Endothelial cell of umbilical vein (primary cell): ENCODE results near the gene OXNAD1. TPM values are rescaled to one million over a fixed set of nuclear protein-coding genes. Genes with fewer than 3 reads are reported as not detected.

Experiments used
- BruUV-seq: library from RNA; stranded (reverse); fragments of 400-500 nt; replicated peaks from 2 replicates; lab custom pipeline; 2021; lab: Mats Ljungman, UMichigan
- CTCF ChIA-PET: fragments of 300-600, 350-600 bp; sonication (Branson Sonifier 250); formaldehyde crosslinking; loops from one replicate; lab custom pipeline; 2021; ENCODE audit warnings: antibody characterized with exemption, inconsistent platforms; lab: Charles Lee
- POLR2A ChIA-PET: fragments of 300-600, 350-600 bp; sonication (Branson Sonifier 250); formaldehyde crosslinking; loops from one replicate; lab custom pipeline; 2021; ENCODE audit warnings: antibody characterized with exemption, inconsistent platforms; lab: Charles Lee
- DNase-seq: peaks from one replicate; pipeline ENCODE4 v3.0.0-alpha.2; 2011; ENCODE audit warnings: low read depth, low spot score
- FAIRE-seq: peaks from 2 replicates; lab custom pipeline; 2011; peaks lifted over from hg19 to GRCh38; lab: Jason Lieb, UNC
- H2AFZ ChIP-seq: 2 replicates; pipeline ENCODE4 v1.6.0; 2012; ENCODE audit warnings: low read depth, low read length, control low read depth, inconsistent platforms
- H3K27ac ChIP-seq: 2 replicates; pipeline ENCODE4 v1.5.1; 2011; ENCODE audit warnings: low read depth, mild to moderate bottlenecking, control low read depth, low read length, moderate library complexity; ENCODE audit not compliant: insufficient read depth
- H3K27me3 ChIP-seq, 2 experiments: 2 replicates each; pipeline versions ENCODE4 v1.6.0 to v1.6.1; 2011; ENCODE audit warnings: low read length in 2 of 2, mixed read lengths in 1 of 2; ENCODE audit not compliant: control insufficient read depth in 2 of 2, insufficient read depth in 2 of 2
- H3K36me3 ChIP-seq, 2 experiments: 2 replicates in 1 of 2; 3 replicates in 1 of 2; pipeline ENCODE4 v1.5.1; 2011; ENCODE audit warnings: low read length in 2 of 2, mild to moderate bottlenecking in 1 of 2, moderate library complexity in 1 of 2; ENCODE audit not compliant: control insufficient read depth in 2 of 2, insufficient read depth in 2 of 2; ENCODE audit errors: extremely low read depth in 1 of 2
- H3K4me1 ChIP-seq: 3 replicates; pipeline ENCODE4 v1.5.1; 2011; ENCODE audit warnings: mild to moderate bottlenecking, low read length; ENCODE audit not compliant: control insufficient read depth, insufficient read depth; ENCODE audit errors: extremely low read depth
- H3K4me2 ChIP-seq: 2 replicates; pipeline ENCODE4 v1.6.1; 2011; ENCODE audit warnings: low read length, control low read depth, mixed read lengths; ENCODE audit not compliant: insufficient read depth
- H3K4me3 ChIP-seq, 3 experiments: fragments of 200-600 bp in 1 of 3; sonication (generic), shearing (Covaris generic) in 1 of 3; replicated peaks in 1 of 3; 2 replicates each; pipeline ENCODE4 v1.5.1; 2011 to 2016; ENCODE audit warnings: control low read depth in 3 of 3, low read length in 3 of 3, mild to moderate bottlenecking in 2 of 3, inconsistent platforms in 1 of 3, low read depth in 1 of 3, moderate library complexity in 1 of 3; ENCODE audit not compliant: insufficient read depth in 1 of 3
- H3K79me2 ChIP-seq: 2 replicates; pipeline ENCODE4 v1.6.0; 2012; ENCODE audit warnings: low read length, inconsistent platforms; ENCODE audit not compliant: control insufficient read depth, insufficient read depth
- H3K9ac ChIP-seq: replicated peaks from 2 replicates; pipeline ENCODE3; 2011; ENCODE audit warnings: low read length, control low read depth; ENCODE audit not compliant: insufficient read depth; ENCODE audit errors: extremely low read depth
- H3K9me1 ChIP-seq: replicated peaks from 3 replicates; pipeline ENCODE4 v1.6.0; 2011; ENCODE audit warnings: mild to moderate bottlenecking, low read length; ENCODE audit not compliant: control insufficient read depth, insufficient read depth; ENCODE audit errors: extremely low read depth
- H3K9me3 ChIP-seq: replicated peaks from 2 replicates; pipeline ENCODE4 v1.5.1; 2012; ENCODE audit warnings: low read length, inconsistent platforms; ENCODE audit not compliant: control insufficient read depth, insufficient read depth
- H4K20me1 ChIP-seq: replicated peaks from 2 replicates; pipeline ENCODE3; 2011; ENCODE audit warnings: mild to moderate bottlenecking, low read length; ENCODE audit not compliant: control insufficient read depth, insufficient read depth; ENCODE audit errors: extremely low read depth
- EZH2 ChIP-seq: IDR thresholded peaks from 2 replicates; pipeline ENCODE4 v1.6.1; 2012; ENCODE audit warnings: borderline replicate concordance, low read depth, mild to moderate bottlenecking, moderate library complexity, low read length, inconsistent platforms; ENCODE audit not compliant: severe bottlenecking
- FOS ChIP-seq: IDR thresholded peaks from 2 replicates; pipeline ENCODE4 v1.6.1; 2011; ENCODE audit warnings: mild to moderate bottlenecking, low read length, moderate library complexity, borderline replicate concordance; ENCODE audit not compliant: insufficient read depth
- GATA2 ChIP-seq: IDR thresholded peaks from 2 replicates; pipeline ENCODE4 v1.7.0; 2011; ENCODE audit warnings: low read depth, mild to moderate bottlenecking, moderate library complexity, mixed read lengths, low read length; ENCODE audit not compliant: insufficient read length, insufficient read depth
- JUN ChIP-seq: IDR thresholded peaks from 2 replicates; pipeline ENCODE4 v1.6.1; 2011; ENCODE audit warnings: borderline replicate concordance, low read depth; ENCODE audit not compliant: insufficient read length, insufficient read depth
- MYC ChIP-seq: IDR thresholded peaks from one replicate; pipeline ENCODE4 v1.6.1; 2011; ENCODE audit warnings: mild to moderate bottlenecking, low read depth, low read length
- POLR2A ChIP-seq: IDR thresholded peaks from 2 replicates; pipeline ENCODE4 v1.6.1; 2012; ENCODE audit warnings: low read depth, mild to moderate bottlenecking, control low read depth, low read length
- POLR2AphosphoS5 ChIP-seq: IDR thresholded peaks from 2 replicates; pipeline ENCODE4 v1.6.1; 2012; ENCODE audit warnings: low read depth, mild to moderate bottlenecking, control low read depth, low read length, moderate library complexity; ENCODE audit not compliant: insufficient read depth
- dilution Hi-C: fragments of 300-500 bp; cut with MboI; formaldehyde crosslinking; loops from one replicate; pipeline ENCODE4 v1.15.0; 2019; ENCODE audit warnings: low sequenced_read_pairs; ENCODE audit not compliant: extremely low pct_ligation_motif_present
- intact Hi-C: fragments of 100-400 bp; cut with micrococcal nuclease; formaldehyde crosslinking; loops from one replicate; pipeline ENCODE4 v1.10.0; 2022
- polyA plus RNA-seq, 4 experiments: library from polyadenylated mRNA; depleted of rRNA in 3 of 4; stranded (reverse) in 3 of 4; unstranded in 1 of 4; fragments of >200 nt; gene quantifications; 2 replicates each; pipeline versions ENCODE4 v1.2.1 to v1.2.3, GENCODE V29; 2011 to 2012; ENCODE audit warnings: missing spikeins in 1 of 4
- total RNA-seq: library from RNA; stranded (reverse); gene quantifications from 2 replicates; pipeline ENCODE4 v1.2.3, GENCODE V29; 2021
- TF ChIP-seq, protein P1 (sequence below): IDR thresholded peaks from 2 replicates; pipeline ENCODE4 v1.6.1; 2011; ENCODE audit not compliant: insufficient read depth, insufficient read length

OXNAD1 gene
- total and polyA plus RNA-seq, 2 donors (not counting 3 experiments of a cell fraction or from before 2014, with no cell fraction given) = 5.5 to 9.7 TPM

- no TSS peak for BruUV-seq
- ChIA-PET CTCF (interaction anchor here (1.4 kb wide), 1 partner anchor 204 kb away, joined by 3 read pairs; no protein-coding TSS in a partner anchor), POLR2A (no interaction called here)
- DNase-seq (no peak), FAIRE-seq (no peak)
- Histone ChIP-seq H3K4me3 (no peak overlapping the region), H2AFZ (no peak overlapping the region), H3K79me2 (no peaks in the 10 kb centered on the region), H3K9me3 (no peaks in the 10 kb centered on the region), H3K4me1 (no peaks in the 10 kb centered on the region), H3K27me3 (no peaks in the 10 kb centered on the region), H3K36me3 (no peaks in the 10 kb centered on the region), H4K20me1 (no peaks in the 10 kb centered on the region), H3K9me1 (no peaks in the 10 kb centered on the region), H3K9ac (no peak overlapping the region), H3K27ac (no peak overlapping the region), H3K4me2 (no peak overlapping the region)
- dilution Hi-C loops = no loop called here
- intact Hi-C loops = no loop called here
- TF ChIP-seq, protein P1, sequence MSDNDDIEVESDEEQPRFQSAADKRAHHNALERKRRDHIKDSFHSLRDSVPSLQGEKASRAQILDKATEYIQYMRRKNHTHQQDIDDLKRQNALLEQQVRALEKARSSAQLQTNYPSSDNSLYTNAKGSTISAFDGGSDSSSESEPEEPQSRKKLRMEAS = no peak
- TF ChIP-seq POLR2A (no peak), MYC (no peak), POLR2AphosphoS5 (no peak), EZH2 (no peak), JUN (no peak), GATA2 (no peak)
These were observed 11.4 kb upstream of the OXNAD1 start for GRCh38 chr3:16253601-16254000.

DNA sequence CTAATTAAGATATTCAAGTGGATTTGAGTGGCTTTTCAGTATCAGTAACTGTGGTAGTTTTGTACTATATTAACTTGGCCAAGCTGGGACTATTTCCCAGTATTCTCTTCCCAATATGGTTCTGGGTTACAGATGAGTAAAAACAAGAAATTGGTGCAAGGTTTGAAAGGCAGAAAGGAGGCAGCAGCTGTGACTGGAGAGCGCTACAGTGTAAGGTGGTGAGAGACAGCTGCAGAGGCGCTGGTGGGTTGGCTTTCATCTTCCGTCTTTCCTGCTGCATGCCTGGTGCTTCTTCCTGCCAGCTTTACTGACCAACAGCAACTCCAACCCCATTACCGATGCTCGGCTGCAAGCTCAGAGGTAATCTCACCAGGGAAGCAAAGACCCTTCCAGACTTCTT, 10.1 kb upstream of the OXNAD1 start:
- no peaks in the 10 kb centered on the region for H3K9me3 ChIP-seq
- BruUV-seq = no TSS peak
- H3K79me2 ChIP-seq = no peaks in the 10 kb centered on the region
- FAIRE-seq (no peak), DNase-seq (no peak)
- H3K36me3 ChIP-seq = peaks cover 0 to 3% of the 10 kb centered on the region in 2 experiments
- H3K27me3 ChIP-seq = no peaks in the 10 kb centered on the region
- ChIA-PET CTCF (interaction anchor here (1.1 kb wide), 1 partner anchor 49 kb away, joined by 3 read pairs; no protein-coding TSS in a partner anchor), POLR2A (no interaction called here)
- intact Hi-C loops (no loop called here), dilution Hi-C loops (no loop called here)
- H3K4me2 ChIP-seq = no peak overlapping the region
- H3K9ac ChIP-seq = no peak overlapping the region
- no peaks in the 10 kb centered on the region for H3K4me1 ChIP-seq
- H3K27ac ChIP-seq = no peak overlapping the region
- H3K4me3 ChIP-seq = no peak overlapping the region
- H3K9me1 ChIP-seq = no peaks in the 10 kb centered on the region
- H2AFZ ChIP-seq = no peak overlapping the region
- no peaks in the 10 kb centered on the region for H4K20me1 ChIP-seq
- no peak for TF ChIP-seq FOS
- TF ChIP-seq EZH2 = no peak
- TF ChIP-seq, protein P1 = no peak
